H1 (cell line): ENCODE measurements around the gene TOP3B. TPM values are rescaled to one million over a fixed set of nuclear protein-coding genes. Genes with fewer than 3 reads are reported as not detected.

ENCODE experiments used
- CTCF ChIA-PET: fragments of 300-600 bp; sonication (Branson Sonifier 250); formaldehyde crosslinking; loops from one replicate; lab custom pipeline; 2021; ENCODE audit not compliant: partially characterized antibody; lab: Charles Lee
- POLR2A ChIA-PET: fragments of 300-600 bp; sonication (Branson Sonifier 250); formaldehyde crosslinking; loops from one replicate; lab custom pipeline; 2021; ENCODE audit warnings: inconsistent platforms; ENCODE audit not compliant: partially characterized antibody; lab: Charles Lee
- DNase-seq, 2 experiments: peaks; one replicate each; pipeline versions ENCODE4 v3.0.0 to v3.0.0-alpha.2; 2010 to 2022; ENCODE audit warnings: low spot score in 2 of 2, low read depth in 1 of 2, mixed read lengths in 1 of 2
- FAIRE-seq: peaks from 2 replicates; lab custom pipeline; 2011; peaks lifted over from hg19 to GRCh38; lab: Jason Lieb, UNC
- H2AFZ ChIP-seq: 2 replicates; pipeline ENCODE4 v1.8.1; 2012; ENCODE audit warnings: low read length, inconsistent platforms
- H2AK5ac ChIP-seq: 2 replicates; pipeline ENCODE4 v1.6.1; 2013; ENCODE audit warnings: low read depth, low read length
- H2BK120ac ChIP-seq: replicated peaks from 2 replicates; pipeline ENCODE3; 2013; ENCODE audit warnings: low read depth, low read length, inconsistent platforms
- H2BK12ac ChIP-seq: 2 replicates; pipeline ENCODE4 v1.6.1; 2013; ENCODE audit warnings: low read depth, low read length
- H2BK15ac ChIP-seq: 2 replicates; pipeline ENCODE4 v1.6.1; 2013; ENCODE audit warnings: low read length
- H2BK20ac ChIP-seq: 2 replicates; pipeline ENCODE4 v1.6.1; 2013; ENCODE audit warnings: low read length
- H2BK5ac ChIP-seq: 2 replicates; pipeline ENCODE4 v1.6.1; 2013; ENCODE audit warnings: low read depth, low read length
- H3K14ac ChIP-seq: 2 replicates; pipeline ENCODE4 v1.6.1; 2013; ENCODE audit warnings: inconsistent platforms; ENCODE audit not compliant: insufficient read length
- H3K18ac ChIP-seq: 2 replicates; pipeline ENCODE4 v1.6.1; 2013; ENCODE audit warnings: low read length; ENCODE audit errors: extremely low read depth
- H3K23ac ChIP-seq: 2 replicates; pipeline ENCODE4 v1.6.1; 2013; ENCODE audit warnings: inconsistent platforms; ENCODE audit not compliant: insufficient read length
- H3K23me2 ChIP-seq: 2 replicates; pipeline ENCODE4 v1.6.1; 2013; ENCODE audit warnings: low read depth, low read length
- H3K27ac ChIP-seq: 2 replicates; pipeline ENCODE4 v1.6.1; 2011; ENCODE audit warnings: low read depth, low read length, inconsistent platforms
- H3K27me3 ChIP-seq, 4 experiments: replicated peaks in 1 of 4; 1 replicate in 1 of 4; 2 replicates in 3 of 4; pipeline versions ENCODE4 v1.6.1 to v1.8.1; 2011 to 2013; ENCODE audit warnings: low read length in 3 of 4, mild to moderate bottlenecking in 3 of 4, inconsistent platforms in 2 of 4, mixed read lengths in 2 of 4, moderate library complexity in 1 of 4; ENCODE audit not compliant: control insufficient read depth in 3 of 4, insufficient read depth in 3 of 4; ENCODE audit errors: extremely low read depth in 1 of 4
- H3K36me3 ChIP-seq, 4 experiments: 2 replicates each; pipeline versions ENCODE4 v1.6.1 to v1.8.1; 2011 to 2013; ENCODE audit warnings: mild to moderate bottlenecking in 4 of 4, low read length in 3 of 4, moderate library complexity in 2 of 4, control low read depth in 1 of 4, inconsistent platforms in 1 of 4; ENCODE audit not compliant: insufficient read depth in 4 of 4, control insufficient read depth in 2 of 4
- H3K4ac ChIP-seq: replicated peaks from 2 replicates; pipeline ENCODE3; 2013; ENCODE audit warnings: low read length, low read depth, mixed read lengths, inconsistent platforms; ENCODE audit not compliant: insufficient read length
- H3K4me1 ChIP-seq, 4 experiments: replicated peaks in 1 of 4; 1 replicate in 1 of 4; 2 replicates in 3 of 4; pipeline versions ENCODE4 v1.6.1 to v1.8.1; 2011 to 2013; ENCODE audit warnings: low read length in 3 of 4, inconsistent platforms in 2 of 4, mixed read lengths in 1 of 4; ENCODE audit not compliant: insufficient read depth in 4 of 4, control insufficient read depth in 3 of 4
- H3K4me2 ChIP-seq, 2 experiments: 2 replicates each; pipeline versions ENCODE4 v1.6.1 to v1.8.1; 2011 to 2013; ENCODE audit warnings: low read depth in 2 of 2, low read length in 2 of 2, control low read depth in 1 of 2, inconsistent platforms in 1 of 2, mild to moderate bottlenecking in 1 of 2; ENCODE audit not compliant: insufficient read depth in 1 of 2
- H3K4me3 ChIP-seq, 4 experiments: fragments of 200-600, 300-600 bp in 1 of 4; sonication (generic), shearing (Covaris generic), sonication (Bioruptor Twin) in 1 of 4; 2 replicates each; pipeline versions ENCODE4 v1.5.1 to v1.8.1; 2011 to 2016; ENCODE audit warnings: low read length in 4 of 4, low read depth in 3 of 4, control low read depth in 2 of 4, inconsistent platforms in 2 of 4, mild to moderate bottlenecking in 2 of 4, mixed read lengths in 1 of 4, moderate library complexity in 1 of 4; ENCODE audit not compliant: insufficient read depth in 2 of 4; ENCODE audit errors: extremely low read depth in 1 of 4
- H3K56ac ChIP-seq: replicated peaks from 2 replicates; pipeline ENCODE3; 2013; ENCODE audit warnings: low read depth, mild to moderate bottlenecking, mixed read lengths, low read length, inconsistent platforms; ENCODE audit not compliant: insufficient read length
- H3K79me1 ChIP-seq: 2 replicates; pipeline ENCODE4 v1.6.1; 2013; ENCODE audit warnings: low read depth, low read length, control low read depth
- H3K79me2 ChIP-seq, 2 experiments: 2 replicates each; pipeline versions ENCODE4 v1.6.1 to v1.8.1; 2012 to 2013; ENCODE audit warnings: low read length in 2 of 2, mild to moderate bottlenecking in 2 of 2, inconsistent platforms in 1 of 2; ENCODE audit not compliant: insufficient read depth in 2 of 2, control insufficient read depth in 1 of 2
- H3K9ac ChIP-seq, 4 experiments: replicated peaks in 1 of 4; 1 replicate in 1 of 4; 2 replicates in 3 of 4; pipeline versions ENCODE4 v1.6.1 to v1.8.1; 2011 to 2013; ENCODE audit warnings: low read depth in 3 of 4, low read length in 3 of 4, control low read depth in 2 of 4, mild to moderate bottlenecking in 2 of 4, moderate library complexity in 2 of 4, inconsistent platforms in 1 of 4; ENCODE audit errors: extremely low read depth in 1 of 4
- H3K9me3 ChIP-seq, 2 experiments: 2 replicates each; pipeline versions ENCODE4 v1.6.1 to v1.8.1; 2012 to 2013; ENCODE audit warnings: mild to moderate bottlenecking in 2 of 2, moderate library complexity in 2 of 2, control low read depth in 1 of 2, inconsistent platforms in 1 of 2, low read depth in 1 of 2, low read length in 1 of 2, mixed read lengths in 1 of 2; ENCODE audit not compliant: insufficient read depth in 2 of 2
- H4K20me1 ChIP-seq, 2 experiments: replicated peaks in 1 of 2; 2 replicates each; pipeline versions ENCODE3 to v1.8.1; 2011 to 2013; ENCODE audit warnings: inconsistent platforms in 2 of 2, low read length in 2 of 2, mild to moderate bottlenecking in 1 of 2; ENCODE audit not compliant: insufficient read depth in 2 of 2, control insufficient read depth in 1 of 2
- H4K5ac ChIP-seq: 2 replicates; pipeline ENCODE4 v1.6.1; 2013; ENCODE audit warnings: low read length, low read depth, mixed read lengths, inconsistent platforms; ENCODE audit not compliant: insufficient read length
- H4K8ac ChIP-seq: 2 replicates; pipeline ENCODE4 v1.8.0; 2013; ENCODE audit warnings: mild to moderate bottlenecking, moderate library complexity, low read length, inconsistent platforms; ENCODE audit not compliant: insufficient read depth; ENCODE audit errors: extremely low read depth
- H4K91ac ChIP-seq: replicated peaks from 2 replicates; pipeline ENCODE3; 2013; ENCODE audit warnings: low read length, mixed read lengths, inconsistent platforms; ENCODE audit not compliant: insufficient read length
- E2F6 ChIP-seq: IDR thresholded peaks from 2 replicates; pipeline ENCODE4 v1.6.1; 2012; ENCODE audit warnings: inconsistent platforms
- KDM1A ChIP-seq: fragments of 200-600, 300-600 bp; sonication (generic); IDR thresholded peaks from 2 replicates; pipeline ENCODE4 v1.7.1; 2016; ENCODE audit warnings: mild to moderate bottlenecking, low read length, borderline replicate concordance
- NANOG ChIP-seq: IDR thresholded peaks from 2 replicates; pipeline ENCODE4 v1.6.1; 2011; ENCODE audit warnings: low read length, low read depth, mild to moderate bottlenecking, inconsistent platforms; ENCODE audit not compliant: insufficient read depth, poor library complexity, severe bottlenecking
- SP4 ChIP-seq: IDR thresholded peaks from 2 replicates; pipeline ENCODE4 v1.6.1; 2012; ENCODE audit warnings: low read length, inconsistent platforms
- WGBS, 2 experiments: shearing (Covaris generic) in 1 of 2; methylation state at CpG; one replicate each; pipeline versions ENCODE4 v1.1.6 to v1.1.7; 2013 to 2015; ENCODE audit warnings: low lambda C conversion rate in 2 of 2, mixed read lengths in 2 of 2, inconsistent platforms in 1 of 2, low coverage in 1 of 2, missing lambda C conversion rate in 1 of 2; ENCODE audit not compliant: insufficient replicate concordance in 2 of 2, insufficient coverage in 1 of 2, insufficient read length in 1 of 2; ENCODE audit errors: extremely low coverage in 1 of 2, missing lambda C conversion rate in 1 of 2; 5-methylcytosine and 5-hydroxymethylcytosine counted together
- polyA plus RNA-seq, 7 experiments: library from polyadenylated mRNA; depleted of rRNA in 3 of 7; stranded (reverse) in 5 of 7; unstranded in 2 of 7; fragments of >200 nt in 5 of 7; fragments of 200-250 nt in 2 of 7; gene quantifications; 1 replicate in 5 of 7; 2 replicates in 1 of 7; 4 replicates in 1 of 7; pipeline versions ENCODE4 v1.2.1 to v1.2.3, GENCODE V29; 2011 to 2013; ENCODE audit warnings: missing spikeins in 2 of 7, mixed read lengths in 2 of 7
- total RNA-seq: library from RNA; stranded (reverse); fragmentation: NEBNext Ultra II Directional; extraction: Animal tissue kit (Norgen Biotek cat#: 25700); gene quantifications from 2 replicates; pipeline ENCODE4 v1.2.1, GENCODE V29; 2021

The TOP3B gene
- total and polyA plus RNA-seq, 2 of the 8 experiments (the other 6 are each of a cell fraction or from before 2014, with no cell fraction given): 30.4 to 52.8 TPM

- Histone ChIP-seq H3K9ac (no peak overlapping the region), H3K4me3 (no peak overlapping the region), H4K8ac (no peak overlapping the region; the same call in 1 of the 2 replicates), H3K36me3 (no peaks in the 10 kb centered on the region), H2BK20ac (no peak overlapping the region), H3K9me3 (no peaks in the 10 kb centered on the region), H2AFZ (no peak overlapping the region), H3K18ac (no peak overlapping the region), H4K5ac (no peak overlapping the region), H2BK5ac (no peak overlapping the region), H4K20me1 (peaks cover 2 to 11% of the 10 kb centered on the region in 2 experiments), H3K27me3 (peaks cover 0 to 17% (median 6%) of the 10 kb centered on the region in 4 experiments; a peak in 4 of 7 replicates), H3K27ac (no peak overlapping the region), H3K56ac (no peak overlapping the region), H3K23me2 (no peaks in the 10 kb centered on the region; the same call in 1 of the 2 replicates), H2BK120ac (no peak overlapping the region), H2AK5ac (no peak overlapping the region), H2BK15ac (no peak overlapping the region), H4K91ac (no peak overlapping the region), H3K23ac (no peak overlapping the region), H3K79me1 (no peaks in the 10 kb centered on the region; the same call in 1 of the 2 replicates), H3K4me1 (peaks cover 0 to 13% (median 8%) of the 10 kb centered on the region in 4 experiments; a peak in 5 of 7 replicates), H3K4ac (no peak overlapping the region), H3K14ac (no peak overlapping the region), H3K79me2 (no peaks in the 10 kb centered on the region), H2BK12ac (0 out of 2 replicates have a peak overlapping the region, but pooled peaks have one; percentile 17), H3K4me2 (no peak overlapping the region)
- WGBS, 2 experiments: 87% methylated on average over 7 of the region's 7 CpGs; no CpG with 5 or more reads in 1 of the 2 experiments
- POLR2A ChIA-PET: interaction anchor here (1.1 to 1.4 kb wide), 3 partner anchors 11 to 33 kb away, joined by 3 to 4 read pairs (median 3); no protein-coding TSS in a partner anchor
- CTCF ChIA-PET: interaction anchor here (0.8 to 8.0 kb wide), 6 partner anchors 11 to 908 kb away, joined by 3 to 60 read pairs (median 4); no protein-coding TSS in a partner anchor
- DNase-seq (no peak), FAIRE-seq (no peak)
- no peak for TF ChIP-seq SP4
- no peak for TF ChIP-seq KDM1A
- no peak for TF ChIP-seq E2F6
- no peak for TF ChIP-seq NANOG
These were observed 33.6 kb downstream of the TOP3B start for GRCh38 chr22:21948824-21949568.
